ENCODE measurements around the gene DPH2. TPM values are rescaled to one million over a fixed set of nuclear protein-coding genes. Genes with fewer than 3 reads are reported as not detected.

DPH2 gene
- total RNA-seq, 1 experiment from 2014 or later, result 57.5 TPM

DNA sequence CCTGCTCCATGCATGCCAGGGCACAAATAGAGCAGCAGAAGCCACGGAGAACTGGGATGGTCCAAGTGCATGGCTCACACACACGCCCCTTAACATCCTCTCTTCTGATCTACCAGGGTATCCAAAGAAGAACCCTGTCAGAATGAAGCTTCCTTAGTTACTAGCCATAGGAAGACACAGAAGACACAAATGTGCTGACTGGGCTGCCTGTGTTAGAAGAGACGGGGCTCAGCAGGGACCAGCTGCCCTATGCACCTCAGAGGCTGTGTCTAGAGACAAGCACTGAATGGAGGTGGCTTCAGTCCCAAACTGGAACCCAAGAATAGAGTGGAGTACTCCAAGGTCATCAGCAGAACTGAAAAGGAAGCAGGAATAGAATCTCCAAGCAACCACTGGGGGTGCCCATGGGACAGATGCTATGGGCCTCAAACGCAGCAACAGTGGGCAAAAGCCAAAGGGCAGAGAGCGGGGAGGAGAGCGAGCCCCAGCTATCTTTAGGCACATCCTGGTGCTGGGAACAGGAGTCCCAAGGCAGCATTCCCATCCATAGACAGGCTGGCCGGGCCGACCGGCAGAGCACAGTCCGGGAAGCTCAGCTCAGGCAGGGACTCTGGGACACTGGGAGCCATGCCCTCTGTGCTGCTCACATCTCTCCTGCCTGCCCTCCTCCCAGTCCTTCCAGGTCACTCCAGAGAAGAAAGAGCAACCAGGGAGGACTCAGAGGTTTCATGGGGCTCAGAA is 51.9 kb downstream of the DPH2 start (continued):
- no peak for TF ChIP-seq JAZF1 (CRISPR knock-in tag; IDR thresholded peaks at IDR 0.05)
- no peak for TF ChIP-seq TP53 (CRISPR knock-in tag; IDR thresholded peaks at IDR 0.05)
- TF ChIP-seq, protein P1, sequence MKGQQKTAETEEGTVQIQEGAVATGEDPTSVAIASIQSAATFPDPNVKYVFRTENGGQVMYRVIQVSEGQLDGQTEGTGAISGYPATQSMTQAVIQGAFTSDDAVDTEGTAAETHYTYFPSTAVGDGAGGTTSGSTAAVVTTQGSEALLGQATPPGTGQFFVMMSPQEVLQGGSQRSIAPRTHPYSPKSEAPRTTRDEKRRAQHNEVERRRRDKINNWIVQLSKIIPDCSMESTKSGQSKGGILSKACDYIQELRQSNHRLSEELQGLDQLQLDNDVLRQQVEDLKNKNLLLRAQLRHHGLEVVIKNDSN (CRISPR knock-in tag; IDR thresholded peaks at IDR 0.05), result no peak
- TF ChIP-seq TEAD4 (CRISPR knock-in tag; IDR thresholded peaks at IDR 0.05), result no peak
- TF ChIP-seq ELF4 (CRISPR knock-in tag; IDR thresholded peaks at IDR 0.05; ENCODE audit: low read depth), result no peak
- TF ChIP-seq IRF2 (CRISPR knock-in tag; IDR thresholded peaks at IDR 0.05; ENCODE audit: borderline replicate concordance, low read depth), result no peak
- no peak for TF ChIP-seq ETV6 (CRISPR knock-in tag; IDR thresholded peaks at IDR 0.05)
- TF ChIP-seq SMAD4 (CRISPR knock-in tag; IDR thresholded peaks at IDR 0.05), result no peak
- TF ChIP-seq, protein P2, sequence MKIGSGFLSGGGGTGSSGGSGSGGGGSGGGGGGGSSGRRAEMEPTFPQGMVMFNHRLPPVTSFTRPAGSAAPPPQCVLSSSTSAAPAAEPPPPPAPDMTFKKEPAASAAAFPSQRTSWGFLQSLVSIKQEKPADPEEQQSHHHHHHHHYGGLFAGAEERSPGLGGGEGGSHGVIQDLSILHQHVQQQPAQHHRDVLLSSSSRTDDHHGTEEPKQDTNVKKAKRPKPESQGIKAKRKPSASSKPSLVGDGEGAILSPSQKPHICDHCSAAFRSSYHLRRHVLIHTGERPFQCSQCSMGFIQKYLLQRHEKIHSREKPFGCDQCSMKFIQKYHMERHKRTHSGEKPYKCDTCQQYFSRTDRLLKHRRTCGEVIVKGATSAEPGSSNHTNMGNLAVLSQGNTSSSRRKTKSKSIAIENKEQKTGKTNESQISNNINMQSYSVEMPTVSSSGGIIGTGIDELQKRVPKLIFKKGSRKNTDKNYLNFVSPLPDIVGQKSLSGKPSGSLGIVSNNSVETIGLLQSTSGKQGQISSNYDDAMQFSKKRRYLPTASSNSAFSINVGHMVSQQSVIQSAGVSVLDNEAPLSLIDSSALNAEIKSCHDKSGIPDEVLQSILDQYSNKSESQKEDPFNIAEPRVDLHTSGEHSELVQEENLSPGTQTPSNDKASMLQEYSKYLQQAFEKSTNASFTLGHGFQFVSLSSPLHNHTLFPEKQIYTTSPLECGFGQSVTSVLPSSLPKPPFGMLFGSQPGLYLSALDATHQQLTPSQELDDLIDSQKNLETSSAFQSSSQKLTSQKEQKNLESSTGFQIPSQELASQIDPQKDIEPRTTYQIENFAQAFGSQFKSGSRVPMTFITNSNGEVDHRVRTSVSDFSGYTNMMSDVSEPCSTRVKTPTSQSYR (CRISPR knock-in tag; IDR thresholded peaks at IDR 0.05), result no peak
- TF ChIP-seq, protein P3, sequence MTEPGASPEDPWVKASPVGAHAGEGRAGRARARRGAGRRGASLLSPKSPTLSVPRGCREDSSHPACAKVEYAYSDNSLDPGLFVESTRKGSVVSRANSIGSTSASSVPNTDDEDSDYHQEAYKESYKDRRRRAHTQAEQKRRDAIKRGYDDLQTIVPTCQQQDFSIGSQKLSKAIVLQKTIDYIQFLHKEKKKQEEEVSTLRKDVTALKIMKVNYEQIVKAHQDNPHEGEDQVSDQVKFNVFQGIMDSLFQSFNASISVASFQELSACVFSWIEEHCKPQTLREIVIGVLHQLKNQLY (CRISPR knock-in tag; IDR thresholded peaks at IDR 0.05), result no peak
- TF ChIP-seq, protein P4, sequence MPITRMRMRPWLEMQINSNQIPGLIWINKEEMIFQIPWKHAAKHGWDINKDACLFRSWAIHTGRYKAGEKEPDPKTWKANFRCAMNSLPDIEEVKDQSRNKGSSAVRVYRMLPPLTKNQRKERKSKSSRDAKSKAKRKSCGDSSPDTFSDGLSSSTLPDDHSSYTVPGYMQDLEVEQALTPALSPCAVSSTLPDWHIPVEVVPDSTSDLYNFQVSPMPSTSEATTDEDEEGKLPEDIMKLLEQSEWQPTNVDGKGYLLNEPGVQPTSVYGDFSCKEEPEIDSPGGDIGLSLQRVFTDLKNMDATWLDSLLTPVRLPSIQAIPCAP (CRISPR knock-in tag; IDR thresholded peaks at IDR 0.05), result no peak

Other genes with a start within 250 kb of the DPH2 start
- 23.5 to 28.5 TPM (median 23.6 TPM) in 3 replicates for gene ARTN, start 36.2 kb upstream of the DPH2 start, total RNA-seq (2021)
- 17.8 to 24.2 TPM (median 19.1 TPM) in 3 replicates for gene IPO13, start 23.1 kb upstream of the DPH2 start, total RNA-seq (2021)
- 108 to 115 TPM (median 110 TPM) in 3 replicates for gene ATP6V0B, start 5.0 kb downstream of the DPH2 start, total RNA-seq (2021)
- 66.7 to 72.2 TPM (median 66.9 TPM) in 3 replicates for gene B4GALT2, start 9.2 kb downstream of the DPH2 start, total RNA-seq (2021)
- 12.1 to 20.1 TPM (median 19.2 TPM) in 3 replicates for gene CCDC24, start 21.6 kb downstream of the DPH2 start, total RNA-seq (2021)
- gene SLC6A9, start 61.5 kb downstream of the DPH2 start, total RNA-seq (2021), result 10.2 to 14.4 TPM (median 12.5 TPM) in 3 replicates
- gene KLF17, start 148.8 kb downstream of the DPH2 start, total RNA-seq (2021), result not detected in 3 replicates
- gene KLF18, start 171.6 kb downstream of the DPH2 start, total RNA-seq (2021), result 0.05 to 0.09 TPM (median 0.09 TPM) in 3 replicates
- 40.9 to 44.4 TPM (median 42.3 TPM) in 3 replicates for gene DMAP1, start 243.5 kb downstream of the DPH2 start, total RNA-seq (2021)

All from WTC11 (cell line).